HG03045 (cell line): ENCODE results near the gene LITAFD.
"Not testable (repeated sequence)": the region's sequence is repeated elsewhere in the genome, so short reads cannot be mapped to it uniquely, and the experiment has no call there.

Experiments used
- ATAC-seq: cut with Tn5 transposase; IDR thresholded peaks from one replicate; pipeline ENCODE4 v1.9.1; 2021; ENCODE audit warnings: mild to moderate bottlenecking, moderate library complexity; ENCODE audit not compliant: unreplicated experiment

Gene LITAFD

DNA sequence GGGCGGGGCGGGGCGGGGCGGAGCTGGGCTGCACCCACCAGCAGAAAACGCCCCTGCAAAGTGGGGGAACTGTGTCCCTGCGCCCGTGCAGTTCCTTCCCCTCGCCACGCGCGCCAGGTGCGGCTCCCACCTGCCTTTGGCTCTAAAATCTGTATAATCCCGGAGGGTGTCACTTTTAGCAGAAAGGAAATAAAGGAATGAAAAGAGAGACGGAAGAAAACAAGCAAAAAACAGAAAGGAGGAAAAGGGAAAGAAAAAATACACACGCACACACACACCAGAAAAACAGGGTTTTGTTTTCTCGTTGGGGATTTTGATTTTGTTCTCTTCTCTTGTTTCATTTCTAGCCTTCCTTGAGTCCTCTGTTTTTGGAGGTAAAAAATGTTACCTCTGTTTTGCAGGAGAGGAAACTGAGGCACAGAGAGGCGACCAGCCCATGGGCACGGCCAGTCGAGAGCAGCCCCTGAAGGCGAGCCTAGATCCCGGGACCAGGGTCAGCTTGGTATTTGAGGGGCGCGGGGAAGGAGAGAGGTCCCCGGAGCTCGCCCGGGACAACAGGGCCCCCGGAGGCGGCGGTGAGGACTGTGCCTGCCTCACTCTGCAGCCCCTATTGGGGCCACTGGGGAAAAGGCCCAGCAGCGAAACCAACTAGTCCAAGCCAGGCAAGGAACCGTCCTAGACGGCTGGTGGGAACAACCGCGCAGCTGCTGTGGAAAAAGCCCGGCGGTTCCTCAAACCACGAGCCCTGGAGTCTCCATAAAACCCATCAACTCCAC is 12.8 kb upstream of the LITAFD start:
- no peak for ATAC-seq

DNA sequence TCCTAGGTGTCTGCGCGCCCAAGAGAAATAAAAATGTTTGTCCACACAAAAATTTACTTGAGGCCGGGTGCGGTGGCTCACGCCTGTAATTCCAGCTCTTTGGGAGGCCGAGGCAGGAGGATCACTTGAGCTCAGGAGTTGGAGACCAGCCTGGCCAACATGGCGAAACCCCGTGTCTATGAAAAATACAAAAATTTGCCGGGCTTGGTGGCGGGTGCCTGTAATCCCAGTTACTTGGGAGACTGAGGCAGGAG is 12.2 kb upstream of the LITAFD start:
- ATAC-seq: not testable (repeated sequence)

DNA sequence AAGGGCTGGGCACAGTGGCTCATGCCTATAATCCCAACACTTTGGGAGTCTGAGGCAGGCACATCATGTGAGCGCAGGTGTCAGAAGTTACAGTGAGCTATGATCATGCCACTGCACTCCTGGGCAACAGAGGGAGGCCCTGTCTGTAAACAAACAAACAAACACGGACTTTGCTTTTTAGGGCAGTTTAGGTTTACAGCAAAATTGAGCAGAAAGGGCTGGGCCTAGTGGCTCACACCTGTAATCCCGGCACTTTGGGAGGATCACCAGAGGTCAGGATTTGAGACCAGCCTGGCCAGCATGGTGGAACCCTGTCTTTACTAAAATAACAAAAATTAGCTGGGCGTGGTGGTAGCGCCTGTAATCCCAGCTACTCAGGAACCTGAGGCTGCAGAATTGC is 10.1 kb upstream of the LITAFD start:
- ATAC-seq: no peak

DNA sequence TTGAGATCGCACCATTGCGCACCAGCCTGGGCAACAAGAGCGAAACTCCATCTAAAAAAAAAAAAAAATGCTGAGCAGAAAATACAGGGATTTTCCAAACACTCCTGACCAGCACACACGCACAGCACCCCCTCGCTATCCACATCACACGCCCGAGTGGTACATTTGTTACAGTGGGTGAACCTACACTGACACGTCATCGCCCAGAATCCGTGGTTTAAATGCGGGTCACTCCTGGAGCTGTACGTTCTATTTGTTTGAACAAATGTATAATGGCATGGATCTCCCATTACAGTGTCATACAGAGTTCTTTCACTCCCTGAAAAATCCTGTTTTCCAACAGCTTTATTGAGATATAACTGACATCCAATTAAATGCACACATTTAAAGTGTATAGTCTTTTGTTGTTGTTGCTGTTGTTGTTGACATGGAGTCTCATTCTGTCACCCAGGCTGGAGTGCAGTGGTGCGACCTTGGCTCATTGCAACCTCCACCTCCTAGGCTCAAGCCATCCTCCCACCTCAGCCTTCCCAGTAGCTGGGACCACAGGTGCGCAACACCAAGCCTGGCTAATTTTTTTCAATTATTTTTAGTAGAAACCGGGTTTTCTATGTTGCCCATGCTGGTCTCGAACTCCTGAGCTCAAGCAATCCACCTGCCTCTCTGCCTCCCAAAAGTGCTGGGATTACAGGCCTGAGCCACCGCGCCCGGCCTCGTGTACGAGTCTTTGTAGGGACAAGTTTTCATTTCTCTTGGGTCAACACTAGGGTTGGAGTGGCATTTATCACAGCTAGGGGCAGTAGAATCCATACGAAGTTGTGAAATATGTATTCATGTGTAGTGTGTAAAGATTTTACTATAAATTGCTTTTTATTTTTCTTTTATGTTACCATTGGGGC is 8.9 kb upstream of the LITAFD start:
- ATAC-seq: no peak

DNA sequence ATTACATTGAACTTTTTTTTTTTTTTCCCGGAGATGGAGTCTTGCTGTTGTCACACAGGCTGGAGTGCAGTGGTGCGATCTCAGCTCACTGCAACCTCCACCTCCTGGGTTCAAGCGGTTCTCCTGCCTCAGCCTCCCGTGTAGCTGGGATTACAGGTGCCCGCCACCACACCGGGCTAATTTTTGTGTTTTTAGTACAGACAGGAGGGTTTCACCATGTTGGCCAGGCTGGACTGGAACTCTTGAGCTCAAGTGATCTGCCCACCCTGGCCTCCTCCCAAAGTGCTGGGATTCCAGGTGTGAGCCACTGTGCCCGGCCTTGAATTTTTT is 8.3 kb upstream of the LITAFD start:
- not testable (repeated sequence) for ATAC-seq

DNA sequence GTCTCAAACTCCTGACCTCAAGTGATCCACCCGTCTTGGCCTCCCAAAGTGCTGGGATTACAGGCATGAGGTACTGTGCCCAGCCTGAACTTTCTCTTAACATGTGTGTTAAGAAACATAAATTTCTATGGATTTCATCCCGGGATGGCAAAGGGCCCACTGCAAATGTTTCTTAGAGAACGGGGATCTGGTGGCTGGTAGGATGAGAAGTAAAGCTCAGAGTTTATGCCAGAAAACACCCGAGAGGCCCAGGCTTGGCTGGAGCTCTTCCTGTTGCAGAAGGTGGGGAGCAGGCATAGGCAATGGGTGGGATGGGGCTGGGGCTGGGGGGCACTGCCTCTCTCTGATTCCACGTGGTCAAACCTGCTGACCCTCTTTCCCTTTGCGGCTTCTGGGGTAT is 7.8 kb upstream of the LITAFD start:
- no peak for ATAC-seq

DNA sequence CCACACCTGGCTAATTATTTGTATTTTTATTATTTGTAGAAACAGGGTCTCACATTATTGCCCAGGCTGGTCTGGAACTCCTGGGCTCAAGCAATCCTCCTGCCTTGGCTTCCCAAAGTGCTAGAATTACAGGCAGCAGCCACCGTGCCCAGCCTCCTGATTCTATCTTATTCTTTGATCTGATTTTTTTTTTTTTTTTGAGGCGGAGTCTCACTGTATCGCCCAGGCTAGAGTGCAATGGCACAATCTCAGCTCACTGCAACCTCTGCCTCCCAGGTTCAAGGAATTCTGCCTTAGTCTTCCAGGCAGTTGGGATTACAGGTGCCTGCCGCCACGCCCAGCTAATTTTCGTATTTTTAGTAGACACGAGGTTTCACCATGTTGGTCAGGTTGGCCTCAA is 6.8 kb upstream of the LITAFD start:
- not testable (repeated sequence) for ATAC-seq

DNA sequence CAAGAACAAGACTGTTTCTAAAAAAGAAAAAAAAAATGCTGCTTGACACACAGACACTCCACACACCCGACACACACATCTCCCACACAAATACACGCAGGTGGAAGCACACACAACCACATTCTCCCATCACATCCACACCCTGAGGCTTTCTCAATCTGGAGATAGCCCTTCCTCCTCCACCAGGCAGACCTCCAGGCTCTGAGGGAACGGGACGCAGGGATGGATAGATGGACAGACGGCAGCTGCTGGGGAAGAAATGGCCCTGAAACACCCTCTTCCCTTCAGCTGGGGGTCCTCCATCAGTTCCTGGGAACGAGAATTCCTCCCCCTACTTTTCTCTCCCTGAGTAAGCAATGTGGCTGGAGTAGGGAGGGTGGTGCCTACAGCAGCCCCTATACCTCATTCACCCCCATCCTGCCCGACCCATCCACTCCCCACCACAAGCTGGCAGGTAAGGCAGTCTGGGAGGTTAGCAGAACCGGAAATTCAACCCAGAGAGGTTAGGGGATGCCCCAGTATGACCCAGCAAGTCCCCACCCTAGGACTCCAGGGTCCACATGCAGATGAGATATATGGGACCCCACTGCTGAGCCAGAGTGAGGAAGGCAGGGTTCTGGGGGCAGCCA is 4.1 kb upstream of the LITAFD start:
- no peak for ATAC-seq

DNA sequence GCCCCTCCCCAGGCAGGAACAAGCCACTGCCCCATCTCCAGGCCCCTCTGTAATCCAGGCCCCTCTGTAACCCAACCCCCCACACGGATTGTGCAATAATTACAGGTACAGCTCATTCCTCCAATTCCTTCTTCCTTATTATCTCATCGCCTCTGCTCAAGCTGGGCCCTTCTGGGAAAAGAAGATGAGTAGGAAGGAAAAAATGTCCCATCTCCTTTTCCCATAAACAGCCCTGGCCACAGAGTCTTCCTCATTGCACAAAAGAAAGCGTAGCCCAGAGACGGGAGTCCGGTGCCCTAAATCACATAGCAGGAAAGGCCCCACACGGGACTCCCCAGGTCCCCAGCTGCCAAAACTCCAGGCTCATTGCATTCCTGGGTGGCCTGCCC is 3.6 kb upstream of the LITAFD start:
- no peak for ATAC-seq

DNA sequence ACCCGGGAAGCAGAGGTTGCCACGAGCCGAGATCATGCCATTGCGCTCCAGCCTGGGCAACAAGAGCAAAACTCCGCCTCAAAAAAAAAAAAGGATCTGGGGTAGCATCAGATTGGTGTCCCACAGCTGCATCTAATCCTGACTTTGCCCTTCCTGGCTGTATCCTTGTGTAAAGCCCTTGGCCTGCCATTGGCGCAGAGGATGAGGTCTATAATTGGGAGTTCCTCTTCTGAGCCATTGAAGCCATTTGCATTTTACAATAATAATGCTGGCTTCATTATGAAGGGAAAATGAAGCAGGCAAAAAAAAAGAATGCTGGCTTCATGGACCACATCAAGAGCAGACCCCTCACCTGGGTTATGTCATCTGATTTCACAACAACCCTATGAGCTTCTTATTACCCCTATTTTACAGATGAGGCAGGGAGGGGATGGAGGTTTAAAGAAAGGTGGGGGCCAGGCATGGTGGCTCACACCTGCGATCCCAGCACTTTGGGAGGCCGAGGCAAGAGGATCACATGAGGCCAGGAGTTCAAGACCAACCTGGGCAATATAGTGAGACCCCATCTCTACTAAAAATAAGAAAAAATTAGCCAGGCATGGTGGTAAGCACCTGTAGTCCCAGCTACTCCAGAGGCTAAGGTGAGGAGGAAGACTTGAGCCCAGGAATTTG is 1.2 kb upstream of the LITAFD start:
- no peak for ATAC-seq

DNA sequence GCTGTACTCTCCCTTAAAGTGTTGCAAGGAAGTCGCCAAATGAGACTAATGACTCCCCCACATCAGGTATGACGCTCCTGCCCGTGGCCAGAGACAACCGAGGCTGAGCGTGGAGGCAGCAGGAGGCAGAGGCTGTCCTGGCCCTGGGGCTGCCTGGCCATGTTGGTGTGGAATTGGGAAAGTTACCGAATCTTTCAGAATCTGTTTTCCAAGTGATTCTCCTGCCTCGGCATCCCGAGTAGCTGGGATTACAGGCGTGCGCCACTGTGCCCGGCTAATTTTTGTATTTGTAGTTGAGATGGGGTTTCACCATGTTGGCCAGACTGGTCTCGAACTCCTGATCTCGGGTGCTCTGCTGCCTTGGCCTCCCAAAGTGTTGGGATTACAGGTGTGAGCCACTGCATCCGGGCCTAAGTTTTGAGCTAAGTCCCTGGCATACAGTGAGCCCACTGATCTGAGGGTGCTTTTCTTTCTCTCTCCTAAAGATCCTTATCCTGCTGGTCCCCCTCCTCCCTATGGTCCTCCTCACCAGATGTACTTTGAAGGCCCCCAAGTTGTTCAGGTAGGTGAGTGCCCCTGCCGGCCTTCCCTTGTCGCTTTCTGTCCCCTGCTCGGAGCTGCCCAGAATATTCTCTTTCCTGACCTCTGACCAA is 700 bp downstream of the LITAFD start:
- no peak for ATAC-seq

DNA sequence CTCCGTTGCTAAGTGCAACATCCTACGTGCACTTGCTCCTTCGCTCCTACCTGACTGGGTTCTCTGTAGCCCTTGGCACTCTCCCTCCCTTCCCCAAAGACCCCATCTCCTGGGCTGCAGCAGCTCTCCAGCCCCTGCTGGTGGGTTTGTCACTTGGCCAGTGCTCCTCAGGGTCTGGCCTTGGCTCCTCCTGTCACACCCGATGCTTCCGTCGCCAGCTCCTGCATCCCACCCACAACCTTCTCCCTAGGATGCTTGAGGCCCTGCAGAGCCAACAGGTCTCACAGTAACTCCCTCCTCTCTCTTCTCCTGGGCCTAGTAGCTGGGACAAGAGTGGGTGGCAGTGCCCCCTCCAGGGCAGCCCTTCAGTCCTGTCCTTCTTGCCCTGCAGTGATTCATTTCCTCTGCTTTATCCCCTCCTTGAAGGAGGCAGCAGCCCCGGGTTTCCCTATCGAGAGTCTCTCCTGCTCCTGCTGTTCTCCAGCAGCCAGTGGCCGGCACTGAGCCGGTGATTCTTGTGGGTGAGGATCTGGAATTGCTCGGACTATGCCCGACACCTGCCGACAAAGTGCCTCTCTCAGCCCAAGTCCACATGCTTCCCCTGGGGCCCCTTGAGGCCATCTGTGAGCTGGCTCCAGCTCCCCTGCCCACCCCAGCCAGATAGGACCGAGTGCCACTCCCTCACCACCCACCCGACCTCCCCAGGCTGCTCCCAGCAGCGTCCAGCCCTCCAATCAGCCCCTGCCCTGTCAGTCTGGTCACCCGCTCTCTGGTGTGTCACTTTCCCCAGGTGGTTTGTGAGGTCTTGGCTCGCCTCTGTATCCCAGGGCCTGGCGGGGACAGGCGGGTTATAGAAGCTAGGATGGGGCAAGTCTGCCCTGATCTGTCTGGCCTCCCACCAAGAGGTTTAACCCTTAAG is 3.8 kb downstream of the LITAFD start:
- ATAC-seq: no peak

DNA sequence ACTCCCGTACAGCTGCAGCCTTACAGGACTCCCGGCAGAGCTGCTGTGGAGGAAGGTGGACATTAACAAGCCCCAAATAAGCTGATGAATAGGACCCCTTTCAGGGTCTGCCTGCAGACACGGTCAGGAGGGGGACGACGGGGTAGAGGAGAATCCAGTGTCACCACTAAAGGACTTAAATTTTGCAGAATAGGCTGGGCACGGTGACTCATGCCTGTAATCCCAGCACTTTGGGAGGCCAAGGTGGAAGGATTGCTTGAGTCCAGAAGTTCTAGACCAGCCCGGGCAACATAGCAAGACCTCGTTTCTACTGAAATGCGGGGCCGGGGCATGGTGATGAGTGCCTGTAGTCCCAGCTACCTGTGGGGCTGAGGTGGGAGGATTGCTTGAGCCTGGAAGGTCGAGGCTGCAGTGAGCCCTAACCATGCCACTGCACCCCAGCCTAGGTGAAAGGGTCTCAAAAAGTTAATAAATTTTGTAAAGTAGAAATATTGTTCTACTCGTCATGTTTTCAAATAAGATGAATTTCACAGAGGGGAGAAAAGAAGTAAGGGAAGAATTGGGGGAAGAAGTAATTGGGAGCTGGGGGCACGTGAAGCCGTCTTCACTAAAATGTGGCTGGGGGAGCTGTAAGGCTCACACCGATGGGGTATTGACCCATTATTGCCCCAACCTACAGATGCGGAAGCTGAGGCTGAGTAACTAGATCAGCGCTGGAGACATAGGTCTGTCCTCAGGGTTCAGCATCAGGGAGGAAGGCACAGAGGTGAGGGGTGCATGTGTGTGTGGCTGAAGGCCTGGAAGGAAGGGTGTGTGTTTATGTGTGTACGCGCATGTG is 4.7 kb downstream of the LITAFD start:
- no peak for ATAC-seq

DNA sequence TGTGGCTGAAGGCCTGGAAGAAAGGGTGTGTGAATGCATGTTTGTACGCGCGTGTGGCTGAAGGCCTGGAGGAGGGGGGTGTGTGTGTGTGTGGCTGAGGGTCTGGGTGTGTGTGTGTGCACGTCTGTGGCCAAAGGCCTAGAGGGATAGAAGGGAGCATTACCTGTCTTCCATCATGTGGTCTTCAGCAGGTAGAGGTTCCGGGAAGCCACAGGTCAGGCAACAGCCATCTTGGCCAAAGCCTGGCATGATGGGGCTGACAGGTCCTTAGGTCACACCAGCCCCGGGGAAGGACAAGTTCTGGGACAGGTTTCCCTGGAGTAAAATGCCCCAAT is 5.2 kb downstream of the LITAFD start:
- ATAC-seq: no peak

DNA sequence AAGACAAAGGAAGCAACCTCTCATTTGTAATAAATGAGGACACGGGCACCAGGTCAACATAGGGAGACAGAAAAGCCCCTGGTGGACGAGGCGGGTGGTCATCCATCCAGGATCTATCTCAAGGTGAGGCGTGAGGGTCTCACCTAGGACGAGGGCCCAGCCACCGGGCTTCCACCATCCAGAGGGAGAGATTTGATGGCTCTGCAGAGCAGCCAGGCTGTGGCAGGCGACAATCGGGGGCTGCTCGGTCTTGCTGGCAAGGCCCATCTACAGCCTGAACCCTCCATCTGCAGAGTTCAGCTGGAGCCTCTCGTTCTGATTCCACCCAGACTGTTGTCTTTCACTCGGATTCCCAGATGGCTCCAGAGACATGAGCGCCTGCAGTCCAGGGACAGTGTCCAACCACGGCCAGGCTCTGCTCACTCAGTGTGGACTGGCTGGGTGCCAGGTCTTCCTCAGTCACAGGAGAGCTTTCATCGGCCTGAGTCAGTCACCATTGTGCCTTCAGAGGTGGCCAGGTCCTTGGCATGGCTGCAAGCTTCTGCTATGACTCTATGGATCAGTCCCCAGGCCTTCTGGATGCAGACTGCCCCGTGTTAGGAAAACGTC is 5.9 kb downstream of the LITAFD start:
- no peak for ATAC-seq

DNA sequence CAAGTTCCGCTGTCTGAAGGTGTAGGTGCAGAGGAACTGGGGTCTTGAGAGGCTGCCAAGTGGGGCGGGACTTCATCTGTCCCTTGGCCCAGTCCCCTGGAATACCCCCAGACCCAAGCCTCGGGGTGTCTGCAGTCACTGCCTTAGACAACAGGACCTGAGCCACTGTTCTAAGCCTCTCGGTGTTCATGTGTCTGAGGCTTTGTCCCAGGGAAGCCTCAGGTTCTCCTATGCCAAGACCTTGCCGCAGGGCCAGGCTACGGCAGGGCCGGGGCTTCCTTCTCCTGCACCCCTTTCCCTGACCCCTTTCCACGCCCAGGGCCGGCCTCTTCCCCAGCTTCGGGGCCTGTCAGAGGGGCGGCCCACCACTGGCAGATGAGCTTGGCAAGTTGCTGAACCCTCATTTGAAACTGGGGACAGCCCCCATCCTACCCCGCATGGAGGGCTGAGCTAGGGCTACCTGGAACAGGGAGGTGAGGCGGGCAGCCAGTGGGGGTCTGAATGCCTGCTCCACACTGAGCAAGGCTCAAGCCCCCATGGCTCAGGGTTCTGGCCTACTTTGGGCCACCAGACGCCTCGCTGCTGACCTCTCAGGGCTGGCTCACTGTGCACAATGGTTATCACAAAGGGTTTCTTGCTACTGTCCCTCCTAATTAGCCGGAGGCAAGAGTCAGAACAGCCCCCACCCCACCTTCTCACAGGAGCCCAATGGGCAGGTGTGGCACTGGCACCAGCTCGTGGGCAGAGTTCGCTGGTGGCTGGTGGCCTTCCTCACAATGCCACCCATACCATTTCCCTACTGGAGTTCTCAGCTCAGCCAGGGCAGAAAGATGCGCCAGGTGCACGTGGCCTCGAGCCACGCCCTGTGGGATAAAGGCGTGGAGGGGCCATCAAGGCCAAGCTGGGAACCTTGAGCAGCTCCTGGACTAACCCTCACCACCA is 7.1 kb downstream of the LITAFD start:
- ATAC-seq: no peak

DNA sequence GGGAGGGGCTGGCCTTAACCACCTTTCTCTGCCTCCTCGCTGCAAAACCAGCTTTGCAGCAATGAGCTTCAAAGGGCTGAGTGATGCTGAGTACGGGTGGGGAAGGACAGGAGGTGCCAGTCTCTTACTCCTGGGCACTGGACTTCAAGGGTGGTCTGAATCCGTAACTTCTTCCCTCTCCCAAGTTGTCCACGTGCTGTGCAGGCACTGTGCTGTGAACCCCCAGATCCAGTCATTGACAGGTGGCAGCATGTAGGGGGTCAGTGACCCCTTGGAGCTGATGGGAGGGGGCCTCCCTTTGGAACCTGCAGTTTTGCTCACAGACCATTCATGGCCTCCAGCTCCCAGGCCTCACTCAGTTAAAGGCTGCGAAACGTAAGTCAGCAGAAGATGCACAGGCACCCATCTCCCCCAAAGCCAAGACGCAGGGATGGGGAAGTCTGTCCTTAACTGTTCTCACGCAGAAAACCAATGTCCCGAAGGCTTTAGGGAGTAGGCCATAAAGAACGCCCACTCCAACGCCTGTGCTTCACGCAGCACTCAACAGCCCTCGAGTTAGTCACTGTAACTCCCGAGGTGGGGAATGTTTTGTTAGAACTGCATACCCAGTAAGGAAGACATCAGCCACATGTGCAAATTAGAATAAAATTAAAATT is 7.9 kb downstream of the LITAFD start:
- ATAC-seq: no peak
